NCI-H82 (cell line): ENCODE results near the gene KIF6.

Experiments used
- DNase-seq: peaks from one replicate; lab custom pipeline; 2025; lab: John Stamatoyannopoulos, UW

Gene KIF6

DNA sequence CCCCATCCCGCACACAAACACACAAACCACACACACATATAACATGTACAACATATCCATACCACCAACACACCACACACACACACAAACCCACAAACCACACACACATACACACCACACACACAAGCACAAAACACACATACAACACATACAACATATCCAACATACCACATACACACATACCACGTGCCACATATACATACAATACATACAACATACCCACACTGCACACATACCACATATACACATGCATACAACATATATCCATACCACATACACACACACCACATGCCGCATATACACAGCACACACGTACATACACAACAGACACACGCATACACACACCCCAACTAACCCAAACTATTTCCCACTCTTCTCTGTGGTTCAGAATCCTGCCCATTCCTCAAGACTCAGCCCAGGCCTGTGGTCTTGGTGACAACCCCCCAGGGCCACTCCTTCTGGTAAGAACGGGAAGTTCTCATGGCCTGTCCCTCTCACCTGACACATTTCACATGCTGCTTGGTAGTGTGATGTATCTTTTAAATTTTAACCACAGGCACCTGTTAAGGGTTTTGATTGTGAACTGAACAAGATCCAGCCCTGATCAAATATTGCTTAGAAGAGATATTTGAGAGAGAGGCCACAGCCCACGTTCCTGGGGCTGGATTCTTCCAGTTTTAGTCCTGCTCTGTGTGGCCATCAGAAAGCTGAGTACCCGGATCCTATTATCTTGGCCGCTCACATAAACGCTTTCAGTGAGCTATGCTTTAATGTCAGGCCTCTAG is 346.8 kb downstream of the KIF6 start:
- DNase-seq: no peak

- DNase-seq: peak; percentile 75
These were observed 347.7 kb downstream of the KIF6 start for GRCh38 chr6:39377539-39377950.

- DNase-seq: no peak
These were observed 349.8 kb downstream of the KIF6 start for GRCh38 chr6:39375405-39375804.

GRCh38 chr6:39370390-39370789 is 354.8 kb downstream of the KIF6 start:
- no peak for DNase-seq

- peak; percentile 40 for DNase-seq
These were observed 355.2 kb downstream of the KIF6 start for GRCh38 chr6:39369987-39370386.

- DNase-seq: no peak
These were observed 357.5 kb downstream of the KIF6 start for GRCh38 chr6:39367700-39368099.

DNA sequence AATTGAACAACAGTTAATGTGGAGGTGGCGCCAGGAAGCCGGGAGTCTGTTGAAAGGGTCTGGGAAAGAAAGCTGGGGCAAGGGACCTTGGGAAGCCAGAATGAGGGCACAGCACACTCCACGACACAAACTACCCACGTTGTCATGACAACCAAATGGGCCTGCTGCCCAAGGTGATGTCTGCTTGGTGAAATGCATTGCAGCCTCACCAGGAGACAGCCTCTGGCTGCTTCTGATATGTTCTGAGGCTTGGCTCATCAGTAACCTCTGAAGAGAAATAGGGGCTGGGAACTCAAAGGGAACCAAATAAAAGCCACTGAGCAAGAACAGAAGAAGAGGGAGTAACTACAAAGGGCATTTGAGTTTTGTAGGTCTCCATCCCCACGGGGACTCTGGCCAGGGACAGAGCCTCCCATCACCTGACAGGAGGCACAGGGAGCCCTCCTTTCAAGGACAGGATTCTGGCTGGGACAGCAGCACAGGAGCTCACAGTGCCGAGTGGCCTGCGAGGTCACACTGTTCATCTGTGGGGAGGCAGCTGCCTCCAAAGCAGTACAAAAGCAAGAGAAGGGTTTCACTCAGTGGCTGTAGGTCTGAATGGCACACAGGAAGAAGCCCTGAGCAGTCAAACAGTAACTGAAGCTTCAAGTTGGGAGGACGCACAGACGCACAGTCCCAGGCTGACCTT is 358.1 kb downstream of the KIF6 start:
- DNase-seq: no peak

- DNase-seq: no peak
These were observed 359.7 kb downstream of the KIF6 start for GRCh38 chr6:39365281-39366074.

DNA sequence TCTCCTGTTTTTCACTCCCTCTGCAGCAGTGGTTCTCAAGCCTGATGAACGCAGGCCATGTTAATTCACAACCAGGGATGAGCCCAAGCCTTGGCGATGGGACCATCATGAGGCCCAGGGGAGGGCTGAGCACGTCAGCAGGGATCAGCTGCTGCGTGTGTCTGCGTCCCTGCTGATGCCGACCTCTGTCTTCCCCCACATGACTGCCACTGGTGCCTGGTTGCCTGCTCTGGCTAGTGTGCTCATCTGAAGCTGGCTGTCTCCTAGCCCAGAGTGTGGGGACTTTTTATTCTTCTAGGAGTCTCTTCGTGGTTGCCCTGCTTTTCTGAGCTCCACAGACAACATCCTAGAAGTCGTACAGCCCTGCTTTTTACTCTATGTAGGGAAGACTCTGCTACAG is 361.9 kb downstream of the KIF6 start:
- DNase-seq: no peak

DNA sequence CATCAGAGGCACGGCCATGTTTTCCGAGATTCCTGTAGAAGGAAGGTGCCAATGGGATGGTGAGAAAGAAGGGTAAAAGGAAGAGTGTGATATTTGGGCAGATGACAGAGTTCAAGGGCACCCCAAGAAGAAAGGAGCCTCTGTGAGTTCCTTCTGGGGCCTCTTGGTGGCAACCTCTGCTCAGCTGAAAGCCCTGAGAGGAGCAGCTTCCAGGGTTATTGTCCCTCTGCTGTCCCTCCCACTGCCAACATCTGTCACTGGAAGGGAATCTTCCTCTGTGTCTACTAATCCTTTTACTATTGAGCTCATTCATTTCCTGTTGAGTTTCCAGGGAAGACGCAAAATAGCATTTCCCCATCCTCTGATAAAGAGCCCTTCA is 362.7 kb downstream of the KIF6 start:
- peak; percentile 97 for DNase-seq

DNA sequence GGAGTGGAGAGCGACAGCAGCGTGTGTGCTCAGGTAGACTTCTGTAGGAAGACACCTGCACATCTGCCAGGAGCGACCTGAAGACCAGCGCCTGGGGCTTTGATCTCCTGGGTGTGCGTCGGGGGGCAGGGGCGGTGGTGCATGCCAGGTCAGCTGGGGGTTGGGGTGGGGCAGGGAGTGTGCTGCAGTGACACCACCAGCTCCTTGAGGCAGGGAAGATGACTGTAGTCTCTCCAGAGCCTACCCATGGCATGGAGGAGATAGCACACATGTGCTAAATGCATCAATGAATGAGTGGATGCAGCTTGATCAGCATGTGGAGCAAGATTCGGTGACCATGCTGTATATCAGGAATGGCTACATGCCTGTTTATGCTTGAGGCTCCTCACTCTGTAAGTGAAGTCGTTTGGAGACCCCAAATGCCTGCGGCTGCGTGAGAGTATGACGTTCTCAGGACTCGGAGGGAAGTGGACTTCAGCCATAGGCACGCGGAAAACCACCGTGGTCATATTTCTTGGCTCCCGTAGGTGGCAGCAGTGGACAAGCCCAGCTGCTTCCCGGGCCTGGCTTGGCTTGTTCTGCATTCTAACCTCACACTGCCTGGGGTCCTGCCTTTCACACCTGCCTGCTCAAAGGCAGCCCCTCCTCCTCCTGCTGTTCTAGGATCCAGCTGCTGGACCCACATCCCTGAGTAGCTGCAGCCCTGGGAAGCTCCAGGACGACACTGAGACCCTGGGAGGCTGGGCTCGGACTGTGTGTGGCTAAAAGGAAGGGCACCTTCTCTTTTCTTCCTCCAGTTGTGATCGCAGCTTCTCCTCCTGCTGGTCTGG is 363.3 kb downstream of the KIF6 start:
- DNase-seq: peak; percentile 85

GRCh38 chr6:39360378-39360777 is 364.8 kb downstream of the KIF6 start:
- no peak for DNase-seq

DNA sequence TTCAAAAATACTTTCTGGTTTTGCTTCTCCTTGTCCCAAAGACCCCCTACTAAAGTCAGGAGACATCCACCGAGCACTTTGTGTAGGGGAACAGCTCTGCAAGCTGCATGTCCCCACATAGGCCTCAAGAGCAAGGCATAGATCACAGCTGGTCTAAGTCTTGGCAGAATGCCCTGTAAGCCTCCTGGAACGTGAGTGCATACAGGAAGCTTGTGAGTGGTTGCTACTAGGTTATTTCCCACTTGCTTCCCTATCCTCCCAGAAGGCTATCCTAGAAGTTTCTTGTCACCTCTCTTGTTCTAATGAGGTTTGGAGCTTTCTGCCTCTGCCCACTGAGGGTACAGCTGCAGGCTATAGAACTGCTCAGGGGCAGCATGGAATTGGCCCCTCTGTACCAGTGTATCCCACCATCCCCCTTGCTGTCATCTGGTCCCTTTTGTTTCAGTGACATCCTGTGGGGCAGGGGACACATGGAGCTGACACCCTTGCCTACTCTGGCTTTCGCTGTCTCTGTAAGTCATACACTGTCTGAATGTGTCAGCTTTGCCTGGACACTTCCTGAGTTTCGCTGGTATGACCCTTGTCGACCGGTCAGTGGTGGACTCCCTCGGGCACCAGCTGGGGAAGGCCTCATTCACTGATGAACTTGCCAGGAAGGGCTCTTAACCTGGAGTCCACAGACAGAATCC is 367.1 kb downstream of the KIF6 start:
- peak; percentile 82 for DNase-seq

DNA sequence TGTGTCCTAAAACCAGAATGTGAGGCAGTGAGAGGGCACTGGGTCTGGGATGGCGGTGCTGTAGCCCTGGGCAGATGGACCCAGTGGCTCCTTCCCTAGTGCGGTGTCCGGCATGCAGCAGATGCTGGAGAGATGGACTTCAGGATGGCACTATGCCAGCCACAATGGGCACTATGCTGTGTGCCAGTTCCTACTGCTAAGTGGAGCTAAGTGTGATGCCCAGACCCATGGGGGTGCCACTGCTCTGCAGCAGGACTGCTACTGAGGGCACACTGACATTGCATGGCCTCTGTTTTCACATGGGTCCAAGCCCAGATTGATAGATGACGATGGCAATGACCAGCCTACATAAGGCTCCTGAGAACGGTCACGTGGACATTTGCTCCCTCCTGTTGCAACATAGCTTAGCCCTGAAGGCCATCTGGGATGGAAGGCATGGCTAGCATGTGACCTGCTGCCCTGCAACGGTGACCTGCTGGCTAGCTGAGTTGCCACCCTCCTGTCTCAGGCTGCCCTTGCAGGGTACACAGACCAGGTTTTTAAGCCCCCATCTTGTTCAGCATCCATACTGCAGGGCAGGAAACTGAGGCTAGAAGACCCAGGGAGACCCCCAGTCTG is 371.4 kb downstream of the KIF6 start:
- DNase-seq: no peak

DNA sequence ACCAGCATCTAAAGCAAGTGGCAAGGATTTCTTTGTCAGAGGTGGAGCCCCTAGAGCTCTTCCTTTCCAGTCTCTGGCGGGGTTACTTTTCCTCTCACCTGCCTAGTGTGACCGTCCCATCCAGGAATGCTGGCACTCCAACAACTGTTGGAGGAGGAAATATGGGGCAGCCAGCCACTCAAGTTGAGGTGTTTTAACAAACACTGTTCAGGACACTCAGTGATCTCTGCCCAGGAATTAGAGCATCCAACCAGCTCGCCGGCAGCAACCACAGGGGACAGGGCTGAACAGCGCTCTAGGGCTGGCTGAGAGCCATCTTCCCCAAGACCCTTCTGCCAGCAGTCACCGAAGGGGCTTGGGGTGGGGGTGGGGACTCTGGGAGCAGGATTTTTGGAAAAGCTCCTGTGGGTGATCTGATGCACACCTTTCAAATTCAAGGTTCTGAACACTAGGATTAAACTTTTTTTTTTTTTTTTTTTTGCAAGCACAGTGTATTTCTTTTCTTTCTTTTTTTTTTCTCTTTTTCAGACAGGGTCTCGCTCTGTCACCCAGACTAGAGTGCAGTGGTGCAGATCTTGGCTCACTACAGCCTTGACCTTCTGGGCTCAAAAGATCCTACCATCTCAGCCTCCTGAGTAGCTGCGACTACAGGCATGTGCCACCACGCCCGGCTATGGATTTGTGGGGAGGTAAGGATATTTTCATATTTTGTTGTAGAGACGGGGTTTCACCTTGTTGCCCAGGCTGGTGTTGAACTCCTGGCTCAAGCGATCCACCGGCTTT is 374.3 kb downstream of the KIF6 start:
- no peak for DNase-seq

DNA sequence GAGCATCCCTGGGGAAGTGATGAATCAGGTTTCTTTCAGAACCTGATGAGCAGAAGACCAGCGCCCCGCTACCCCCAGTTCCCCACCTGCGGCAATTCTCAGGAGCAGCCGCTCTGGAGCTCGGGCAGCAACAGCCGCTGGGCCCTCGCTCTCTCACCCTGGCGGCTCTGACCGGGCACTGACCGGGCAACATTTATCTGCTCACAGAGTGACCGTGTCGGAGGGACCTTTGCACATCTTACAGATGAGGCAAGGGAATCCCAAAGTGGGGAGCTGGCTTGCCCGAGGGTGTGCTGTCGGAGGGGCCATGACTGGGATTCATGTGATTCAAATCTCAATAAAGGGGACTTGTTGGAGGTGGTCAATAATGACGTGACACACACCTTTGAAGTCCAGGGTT is 376.5 kb downstream of the KIF6 start:
- DNase-seq: no peak

GRCh38 chr6:39347906-39348585 is 377.2 kb downstream of the KIF6 start:
- peak; percentile 86 for DNase-seq

DNA sequence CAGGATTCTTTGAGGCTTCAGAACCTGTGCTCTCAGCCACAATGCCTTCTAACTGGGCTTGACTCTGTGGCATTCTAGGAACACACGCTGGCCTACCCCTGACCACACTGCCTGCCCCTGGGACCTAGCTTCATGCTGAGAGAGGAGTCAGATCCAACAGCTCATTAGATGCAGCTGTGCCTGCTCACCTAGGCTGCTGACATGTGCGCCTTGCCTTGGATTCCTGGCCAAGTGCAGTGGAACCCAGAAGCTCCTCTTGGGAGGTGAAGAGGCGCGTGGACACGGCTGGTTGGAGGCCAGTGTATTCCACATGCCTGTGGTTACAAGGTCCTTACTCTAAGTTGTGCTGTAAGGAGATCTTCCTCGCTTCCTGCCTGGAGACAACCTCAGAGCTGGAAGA is 378.0 kb downstream of the KIF6 start:
- no peak for DNase-seq

GRCh38 chr6:39344821-39345280 is 380.4 kb downstream of the KIF6 start:
- DNase-seq: peak; percentile 46
